H1 (cell line): ENCODE measurements around the gene HAGH. TPM values are rescaled to one million over a fixed set of nuclear protein-coding genes. Genes with fewer than 3 reads are reported as not detected.

Experiments used
- BCL11A ChIP-seq, 2 experiments: IDR thresholded peaks; one replicate each; pipeline ENCODE4 v1.6.1; 2011; ENCODE audit warnings: low read depth in 2 of 2, low read length in 2 of 2, mild to moderate bottlenecking in 2 of 2
- CBX5 ChIP-seq: fragments of 300-800, 300-1000 bp; sonication (generic); IDR thresholded peaks from 2 replicates; pipeline ENCODE4 v1.7.1; 2016; ENCODE audit warnings: antibody characterized with exemption, low read length, low read depth
- CREB1 ChIP-seq: IDR thresholded peaks from 2 replicates; pipeline ENCODE4 v1.6.1; 2012; ENCODE audit warnings: inconsistent platforms
- CTCF ChIP-seq, 3 experiments: IDR thresholded peaks; 1 replicate in 2 of 3; 2 replicates in 1 of 3; pipeline versions ENCODE4 v1.5.1 to v1.6.1; 2011; ENCODE audit warnings: low read length in 3 of 3, mild to moderate bottlenecking in 3 of 3, inconsistent platforms in 2 of 3, low read depth in 1 of 3, moderate library complexity in 1 of 3; ENCODE audit not compliant: insufficient read depth in 1 of 3; ENCODE audit errors: control extremely low read depth in 1 of 3
- EZH2 ChIP-seq: fragments of 200-600 bp; sonication (generic); IDR thresholded peaks from 2 replicates; pipeline ENCODE4 v1.7.1; 2012; ENCODE audit warnings: low read depth, mild to moderate bottlenecking, moderate library complexity, low read length, inconsistent platforms; ENCODE audit not compliant: severe bottlenecking
- FOSL1 ChIP-seq: IDR thresholded peaks from 2 replicates; pipeline ENCODE4 v1.6.1; 2011; ENCODE audit warnings: mild to moderate bottlenecking, low read depth, low read length, moderate library complexity; ENCODE audit not compliant: insufficient read depth
- KDM5A ChIP-seq: fragments of 200-600 bp; IDR thresholded peaks from 2 replicates; pipeline ENCODE4 v1.7.1; 2012; ENCODE audit warnings: mild to moderate bottlenecking, low read length, inconsistent platforms, mixed read lengths
- PHF8 ChIP-seq: fragments of 200-600 bp; sonication (generic); conservative IDR thresholded peaks from 2 replicates; pipeline ENCODE4 v1.7.1; 2012; ENCODE audit warnings: low read depth, mild to moderate bottlenecking, inconsistent platforms, low read length, moderate library complexity
- POLR2A ChIP-seq, 2 experiments: IDR thresholded peaks; 1 replicate in 1 of 2; 2 replicates in 1 of 2; pipeline ENCODE4 v1.6.1; 2011; ENCODE audit warnings: low read depth in 2 of 2, low read length in 2 of 2, mild to moderate bottlenecking in 2 of 2; ENCODE audit errors: control extremely low read depth in 1 of 2
- RBBP5 ChIP-seq: IDR thresholded peaks from 2 replicates; pipeline ENCODE4 v1.7.1; 2012; ENCODE audit warnings: low read depth, mild to moderate bottlenecking, inconsistent platforms, low read length, moderate library complexity, borderline replicate concordance
- RNF2 ChIP-seq: fragments of 200-900, 300-1000 bp; sonication (generic); IDR thresholded peaks from 2 replicates; pipeline ENCODE4 v1.7.1; 2016; ENCODE audit warnings: borderline replicate concordance, low read depth, mild to moderate bottlenecking, antibody characterized with exemption, low read length; ENCODE audit not compliant: poor library complexity, severe bottlenecking; ENCODE audit errors: missing control alignments
- SIN3A ChIP-seq, 2 experiments: IDR thresholded peaks in 1 of 2; conservative IDR thresholded peaks in 1 of 2; 2 replicates each; pipeline ENCODE4 v1.6.1; 2011 to 2012; ENCODE audit warnings: low read length in 2 of 2, improper control_type of control experiment in 1 of 2, low read depth in 1 of 2, mild to moderate bottlenecking in 1 of 2
- SP2 ChIP-seq: IDR thresholded peaks from 2 replicates; pipeline ENCODE4 v1.6.1; 2012; ENCODE audit warnings: mild to moderate bottlenecking, low read length, inconsistent platforms
- SRF ChIP-seq: IDR thresholded peaks from 2 replicates; pipeline ENCODE4 v1.6.1; 2011; ENCODE audit warnings: mild to moderate bottlenecking, low read depth, low read length, moderate library complexity
- TCF12 ChIP-seq: IDR thresholded peaks from 2 replicates; pipeline ENCODE4 v1.6.1; 2011; ENCODE audit warnings: low read depth, mild to moderate bottlenecking, low read length
- polyA plus RNA-seq, 7 experiments: library from polyadenylated mRNA; depleted of rRNA in 3 of 7; stranded (reverse) in 5 of 7; unstranded in 2 of 7; fragments of >200 nt in 5 of 7; fragments of 200-250 nt in 2 of 7; gene quantifications; 1 replicate in 5 of 7; 2 replicates in 1 of 7; 4 replicates in 1 of 7; pipeline versions ENCODE4 v1.2.1 to v1.2.3, GENCODE V29; 2011 to 2013; ENCODE audit warnings: missing spikeins in 2 of 7, mixed read lengths in 2 of 7
- total RNA-seq: library from RNA; stranded (reverse); fragmentation: NEBNext Ultra II Directional; extraction: Animal tissue kit (Norgen Biotek cat#: 25700); gene quantifications from 2 replicates; pipeline ENCODE4 v1.2.1, GENCODE V29; 2021
- TF ChIP-seq, protein P1 (sequence below): IDR thresholded peaks from 2 replicates; pipeline ENCODE4 v1.6.1; 2011; ENCODE audit warnings: low read length, improper control_type of control experiment
- TF ChIP-seq, protein P2 (sequence below): IDR thresholded peaks from 2 replicates; pipeline ENCODE4 v1.6.1; 2012; ENCODE audit warnings: inconsistent platforms

The HAGH gene
- total and polyA plus RNA-seq, 2 of the 8 experiments (the other 6 are each of a cell fraction or from before 2014, with no cell fraction given) = 28.7 to 40.6 TPM

GRCh38 chr16:1763521-1764511 lies 62.8 kb downstream of the HAGH start (continued):
- TF ChIP-seq CTCF (IDR thresholded peaks at IDR 0.05; ENCODE audit: control extremely low read depth in 1 of 3, insufficient read depth in 1 of 3, low read depth in 1 of 3, low read length in 3 of 3) = peak in 2 of 3 experiments; percentile 66 to 82; a peak in 3 of 4 replicates
- no peak for TF ChIP-seq KDM5A
- TF ChIP-seq, protein P1, sequence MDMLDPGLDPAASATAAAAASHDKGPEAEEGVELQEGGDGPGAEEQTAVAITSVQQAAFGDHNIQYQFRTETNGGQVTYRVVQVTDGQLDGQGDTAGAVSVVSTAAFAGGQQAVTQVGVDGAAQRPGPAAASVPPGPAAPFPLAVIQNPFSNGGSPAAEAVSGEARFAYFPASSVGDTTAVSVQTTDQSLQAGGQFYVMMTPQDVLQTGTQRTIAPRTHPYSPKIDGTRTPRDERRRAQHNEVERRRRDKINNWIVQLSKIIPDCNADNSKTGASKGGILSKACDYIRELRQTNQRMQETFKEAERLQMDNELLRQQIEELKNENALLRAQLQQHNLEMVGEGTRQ = no peak
- TF ChIP-seq TCF12 = peak; percentile 78; the same call in 1 of the 2 replicates
- TF ChIP-seq SIN3A (conservative IDR thresholded peaks at IDR 0.05 in 1 of 2, IDR thresholded peaks at IDR 0.05 in 1 of 2; ENCODE audit: low read depth in 1 of 2, low read length in 2 of 2) = peak; percentile 35 to 81; a peak in 2 of 4 replicates
- no peak for TF ChIP-seq BCL11A (IDR thresholded peaks at IDR 0.05; ENCODE audit: low read depth in 2 of 2, low read length in 2 of 2)
- TF ChIP-seq CBX5 = no peak
- TF ChIP-seq CREB1 = 0 out of 2 replicates have a peak, but pooled peaks have one; percentile 42
- TF ChIP-seq, protein P2, sequence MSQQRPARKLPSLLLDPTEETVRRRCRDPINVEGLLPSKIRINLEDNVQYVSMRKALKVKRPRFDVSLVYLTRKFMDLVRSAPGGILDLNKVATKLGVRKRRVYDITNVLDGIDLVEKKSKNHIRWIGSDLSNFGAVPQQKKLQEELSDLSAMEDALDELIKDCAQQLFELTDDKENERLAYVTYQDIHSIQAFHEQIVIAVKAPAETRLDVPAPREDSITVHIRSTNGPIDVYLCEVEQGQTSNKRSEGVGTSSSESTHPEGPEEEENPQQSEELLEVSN = peak; percentile 99
- no peak for TF ChIP-seq POLR2A (IDR thresholded peaks at IDR 0.05; ENCODE audit: control extremely low read depth in 1 of 2, low read depth in 2 of 2, low read length in 2 of 2)
- no peak for TF ChIP-seq SP2
- peak; percentile 51 for TF ChIP-seq RNF2
- no peak for TF ChIP-seq RBBP5
- TF ChIP-seq SRF = no peak
- TF ChIP-seq PHF8 = no peak
- TF ChIP-seq EZH2 = no peak
- no peak for TF ChIP-seq FOSL1
